ENCODE measurements around the gene FGGY.

FGGY gene

DNA sequence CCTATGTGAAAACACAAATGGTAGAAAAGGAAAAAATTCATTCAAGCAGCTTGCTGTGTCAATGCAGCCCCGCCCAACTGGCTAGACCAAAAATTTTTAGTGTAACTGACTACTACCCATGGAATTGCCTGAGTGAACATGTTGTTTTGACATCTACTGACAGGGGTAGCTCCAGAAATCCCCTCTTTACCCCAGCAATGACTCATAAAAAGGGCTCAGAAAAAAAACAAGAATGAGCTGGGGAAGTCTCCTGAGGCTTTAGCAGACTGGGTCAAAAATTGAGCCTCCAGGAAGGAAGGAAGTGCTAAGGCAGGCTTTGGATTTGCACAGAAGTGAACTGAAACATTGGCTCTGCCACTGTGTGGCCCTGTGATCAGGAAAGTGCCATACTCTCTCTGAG, 24.4 kb upstream of the FGGY start:
- ATAC-seq (ENCODE audit: insufficient read depth, low read depth) (no peak), DNase-seq (no peak)
- no peak overlapping the region for H2AFZ ChIP-seq (ENCODE audit: low read depth, low read length)
- no peaks in the 10 kb centered on the region for H3K9me3 ChIP-seq (ENCODE audit: insufficient read depth, low read length, severe bottlenecking)
- H3K4me3 ChIP-seq (ENCODE audit: low read depth in 1 of 2, low read length in 2 of 2) = no peak overlapping the region
- H3K27ac ChIP-seq (ENCODE audit: low read length) = no peak overlapping the region
- no peaks in the 10 kb centered on the region for H3K4me1 ChIP-seq (ENCODE audit: insufficient read depth, low read length)
- no peaks in the 10 kb centered on the region for H3K36me3 ChIP-seq (ENCODE audit: insufficient read depth, low read length)
- no peak overlapping the region for H3K4me2 ChIP-seq (ENCODE audit: insufficient read depth, low read length)
- TF ChIP-seq, protein P1, sequence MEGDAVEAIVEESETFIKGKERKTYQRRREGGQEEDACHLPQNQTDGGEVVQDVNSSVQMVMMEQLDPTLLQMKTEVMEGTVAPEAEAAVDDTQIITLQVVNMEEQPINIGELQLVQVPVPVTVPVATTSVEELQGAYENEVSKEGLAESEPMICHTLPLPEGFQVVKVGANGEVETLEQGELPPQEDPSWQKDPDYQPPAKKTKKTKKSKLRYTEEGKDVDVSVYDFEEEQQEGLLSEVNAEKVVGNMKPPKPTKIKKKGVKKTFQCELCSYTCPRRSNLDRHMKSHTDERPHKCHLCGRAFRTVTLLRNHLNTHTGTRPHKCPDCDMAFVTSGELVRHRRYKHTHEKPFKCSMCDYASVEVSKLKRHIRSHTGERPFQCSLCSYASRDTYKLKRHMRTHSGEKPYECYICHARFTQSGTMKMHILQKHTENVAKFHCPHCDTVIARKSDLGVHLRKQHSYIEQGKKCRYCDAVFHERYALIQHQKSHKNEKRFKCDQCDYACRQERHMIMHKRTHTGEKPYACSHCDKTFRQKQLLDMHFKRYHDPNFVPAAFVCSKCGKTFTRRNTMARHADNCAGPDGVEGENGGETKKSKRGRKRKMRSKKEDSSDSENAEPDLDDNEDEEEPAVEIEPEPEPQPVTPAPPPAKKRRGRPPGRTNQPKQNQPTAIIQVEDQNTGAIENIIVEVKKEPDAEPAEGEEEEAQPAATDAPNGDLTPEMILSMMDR (IDR thresholded peaks at IDR 0.05; ENCODE audit: borderline replicate concordance, extremely low read depth, low read length, poor library complexity, severe bottlenecking) = no peak
- TF ChIP-seq EZH2 (IDR thresholded peaks at IDR 0.05; ENCODE audit: borderline replicate concordance, low read depth, low read length, severe bottlenecking) = no peak
- H4K20me1 ChIP-seq (ENCODE audit: insufficient read depth, low read length) = no peaks in the 10 kb centered on the region
- H3K79me2 ChIP-seq (ENCODE audit: insufficient read depth, low read length) = no peaks in the 10 kb centered on the region
- H3K9ac ChIP-seq (ENCODE audit: low read depth, low read length) = no peak overlapping the region
- no peaks in the 10 kb centered on the region for H3K27me3 ChIP-seq (ENCODE audit: insufficient read depth, low read length, poor library complexity)

DNA sequence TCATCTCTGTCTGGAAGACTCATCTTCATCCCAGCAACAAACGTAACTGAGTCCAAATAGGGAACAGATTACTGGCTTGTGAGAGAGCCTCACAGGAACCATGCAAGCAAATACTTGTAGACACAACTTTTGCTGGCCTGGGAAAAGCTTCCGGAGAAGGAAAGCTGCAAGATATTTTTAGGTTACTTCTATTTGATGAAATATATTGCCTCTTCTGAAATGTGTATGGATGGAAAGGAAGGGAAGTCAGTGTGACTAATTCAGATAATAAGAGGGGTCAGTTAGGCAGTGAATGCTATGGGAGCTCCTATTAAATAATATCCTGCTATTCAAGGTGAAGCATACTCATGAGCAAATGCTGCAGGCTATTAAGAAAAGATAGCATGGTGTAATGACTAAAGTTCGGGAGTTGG, 20.4 kb upstream of the FGGY start:
- DNase-seq = no peak
- ATAC-seq (ENCODE audit: insufficient read depth, low read depth) = no peak
- Histone ChIP-seq H3K4me1 (ENCODE audit: insufficient read depth, low read length) (no peaks in the 10 kb centered on the region), H3K27ac (ENCODE audit: low read length) (no peak overlapping the region), H3K9ac (ENCODE audit: low read depth, low read length) (no peak overlapping the region), H3K4me3 (ENCODE audit: low read depth in 1 of 2, low read length in 2 of 2) (no peak overlapping the region), H2AFZ (ENCODE audit: low read depth, low read length) (no peak overlapping the region), H3K36me3 (ENCODE audit: insufficient read depth, low read length) (no peaks in the 10 kb centered on the region), H3K9me3 (ENCODE audit: insufficient read depth, low read length, severe bottlenecking) (no peaks in the 10 kb centered on the region), H4K20me1 (ENCODE audit: insufficient read depth, low read length) (no peaks in the 10 kb centered on the region), H3K4me2 (ENCODE audit: insufficient read depth, low read length) (no peak overlapping the region), H3K27me3 (ENCODE audit: insufficient read depth, low read length, poor library complexity) (no peaks in the 10 kb centered on the region), H3K79me2 (ENCODE audit: insufficient read depth, low read length) (no peaks in the 10 kb centered on the region)
- no peak for TF ChIP-seq EZH2 (IDR thresholded peaks at IDR 0.05; ENCODE audit: borderline replicate concordance, low read depth, low read length, severe bottlenecking)

DNA sequence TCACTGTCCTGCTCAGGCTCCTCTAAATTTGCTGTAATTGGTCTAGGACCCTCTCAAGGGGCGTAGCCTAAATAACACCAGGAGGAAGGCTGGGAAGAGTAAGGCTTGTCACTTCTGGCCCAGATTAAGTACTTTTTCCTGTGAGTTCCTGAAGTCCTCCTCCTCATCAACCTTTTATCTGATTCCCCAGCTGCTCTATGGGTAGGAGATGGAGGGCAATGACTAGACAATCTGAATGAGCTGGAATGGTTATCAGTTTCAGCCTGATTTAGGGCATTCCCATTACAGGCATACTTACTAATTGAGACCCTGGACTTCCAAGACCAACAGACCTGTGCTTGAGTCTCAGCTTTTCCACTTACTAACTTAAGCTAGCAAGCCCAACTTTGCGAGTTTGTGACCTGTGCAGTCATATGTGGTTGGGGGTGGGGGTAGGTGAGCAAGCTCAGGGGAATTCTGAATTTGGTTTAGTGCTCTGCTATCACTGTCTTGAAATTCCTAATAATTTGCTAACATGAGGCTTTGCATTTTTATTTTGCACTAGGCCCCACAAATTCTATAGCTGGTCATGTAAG, 18.0 kb upstream of the FGGY start:
- no peak for TF ChIP-seq EZH2 (IDR thresholded peaks at IDR 0.05; ENCODE audit: borderline replicate concordance, low read depth, low read length, severe bottlenecking)
- TF ChIP-seq, protein P1 (IDR thresholded peaks at IDR 0.05; ENCODE audit: borderline replicate concordance, extremely low read depth, low read length, poor library complexity, severe bottlenecking) = no peak
- H2AFZ ChIP-seq (ENCODE audit: low read depth, low read length) = no peak overlapping the region

DNA sequence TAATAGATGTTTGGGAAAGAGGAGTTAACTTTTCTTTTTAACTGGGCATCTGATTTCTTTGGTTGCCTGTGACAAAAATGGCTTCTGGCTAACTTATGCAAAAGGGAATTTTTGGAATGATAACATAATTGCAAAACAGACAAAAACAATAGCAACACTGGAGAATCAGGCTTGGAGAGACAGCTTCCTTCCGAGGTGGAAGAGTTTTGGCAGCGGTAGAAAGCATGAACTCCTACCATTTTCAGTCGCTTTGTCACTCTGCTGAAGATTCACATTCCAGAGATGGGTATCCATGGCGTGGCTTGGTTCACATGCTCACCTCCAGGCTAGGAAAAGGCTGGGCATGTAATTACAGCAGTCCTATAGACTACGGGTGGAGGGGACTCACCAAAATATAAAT, 17.2 kb upstream of the FGGY start:
- H3K4me3 ChIP-seq (ENCODE audit: low read depth in 1 of 2, low read length in 2 of 2) = no peak overlapping the region
- H3K27me3 ChIP-seq (ENCODE audit: insufficient read depth, low read length, poor library complexity) = no peaks in the 10 kb centered on the region
- no peak overlapping the region for H2AFZ ChIP-seq (ENCODE audit: low read depth, low read length)
- TF ChIP-seq, protein P1 (IDR thresholded peaks at IDR 0.05; ENCODE audit: borderline replicate concordance, extremely low read depth, low read length, poor library complexity, severe bottlenecking) = no peak
- no peak for TF ChIP-seq EZH2 (IDR thresholded peaks at IDR 0.05; ENCODE audit: borderline replicate concordance, low read depth, low read length, severe bottlenecking)
- H3K36me3 ChIP-seq (ENCODE audit: insufficient read depth, low read length) = no peaks in the 10 kb centered on the region
- no peaks in the 10 kb centered on the region for H4K20me1 ChIP-seq (ENCODE audit: insufficient read depth, low read length)
- H3K9ac ChIP-seq (ENCODE audit: low read depth, low read length) = no peak overlapping the region
- DNase-seq = no peak
- H3K27ac ChIP-seq (ENCODE audit: low read length) = no peak overlapping the region
- H3K9me3 ChIP-seq (ENCODE audit: insufficient read depth, low read length, severe bottlenecking) = no peaks in the 10 kb centered on the region
- H3K4me1 ChIP-seq (ENCODE audit: insufficient read depth, low read length) = peaks cover under 1% of the 10 kb centered on the region; the same call in 1 of the 2 replicates
- no peak overlapping the region for H3K4me2 ChIP-seq (ENCODE audit: insufficient read depth, low read length)
- no peak for ATAC-seq (ENCODE audit: insufficient read depth, low read depth)
- no peaks in the 10 kb centered on the region for H3K79me2 ChIP-seq (ENCODE audit: insufficient read depth, low read length)

More for the DNA sequence above, 18.0 kb upstream of the FGGY start:
- H3K4me3 ChIP-seq (ENCODE audit: low read depth in 1 of 2, low read length in 2 of 2) = no peak overlapping the region
- no peaks in the 10 kb centered on the region for H3K9me3 ChIP-seq (ENCODE audit: insufficient read depth, low read length, severe bottlenecking)
- H3K9ac ChIP-seq (ENCODE audit: low read depth, low read length) = no peak overlapping the region
- H3K4me2 ChIP-seq (ENCODE audit: insufficient read depth, low read length) = no peak overlapping the region
- H3K36me3 ChIP-seq (ENCODE audit: insufficient read depth, low read length) = no peaks in the 10 kb centered on the region
- no peak for DNase-seq
- no peaks in the 10 kb centered on the region for H4K20me1 ChIP-seq (ENCODE audit: insufficient read depth, low read length)
- ATAC-seq (ENCODE audit: insufficient read depth, low read depth) = no peak
- no peaks in the 10 kb centered on the region for H3K27me3 ChIP-seq (ENCODE audit: insufficient read depth, low read length, poor library complexity)
- H3K79me2 ChIP-seq (ENCODE audit: insufficient read depth, low read length) = no peaks in the 10 kb centered on the region
- no peaks in the 10 kb centered on the region for H3K4me1 ChIP-seq (ENCODE audit: insufficient read depth, low read length)
- no peak overlapping the region for H3K27ac ChIP-seq (ENCODE audit: low read length)

Measured in DND-41 (cell line).